Neural crest cell (in vitro differentiated cells): ENCODE measurements around the gene CACNB1. TPM values are rescaled to one million over a fixed set of nuclear protein-coding genes. Genes with fewer than 3 reads are reported as not detected.
A peak's percentile ranks its signal among the peaks of the same experiment; 100 is the strongest.

Source experiments
- DNase-seq: peaks from one replicate; pipeline ENCODE4 v3.0.0; 2021; ENCODE audit warnings: low read depth, mixed read lengths, low spot score
- H3K27ac Mint-ChIP-seq: one replicate; pipeline ENCODE4 v1.8.0; 2021; ENCODE audit warnings: mild to moderate bottlenecking, mixed read lengths; ENCODE audit not compliant: unreplicated experiment
- H3K27me3 Mint-ChIP-seq: 2 replicates; pipeline ENCODE4 v1.8.0; 2021; ENCODE audit warnings: low read depth, mild to moderate bottlenecking, mixed read lengths
- H3K36me3 Mint-ChIP-seq: 2 replicates; pipeline ENCODE4 v1.8.0; 2021; ENCODE audit warnings: low read depth, mild to moderate bottlenecking, mixed read lengths
- H3K4me1 Mint-ChIP-seq: 2 replicates; pipeline ENCODE4 v1.8.0; 2021; ENCODE audit warnings: mixed read lengths
- H3K4me3 Mint-ChIP-seq: one replicate; pipeline ENCODE4 v1.8.0; 2021; ENCODE audit warnings: mild to moderate bottlenecking, mixed read lengths
- H3K9me3 Mint-ChIP-seq: 2 replicates; pipeline ENCODE4 v1.8.0; 2021; ENCODE audit warnings: mixed read lengths
- CTCF ChIP-seq: fragments of 200-600 bp; sonication (generic); conservative IDR thresholded peaks from 2 replicates; pipeline ENCODE4 v1.5.0; 2021; ENCODE audit warnings: antibody characterized with exemption, mild to moderate bottlenecking
- total RNA-seq: library from RNA; stranded (reverse); gene quantifications from 2 replicates; pipeline ENCODE4 v1.2.1, GENCODE V29; 2021

The CACNB1 gene
- total RNA-seq, 1 donor from 2014 or later: 16.2 TPM

- no peak for DNase-seq
- no peak overlapping the region for H3K27ac Mint-ChIP-seq
These were observed 53.0 kb downstream of the CACNB1 start for GRCh38 chr17:39144416-39144840.

GRCh38 chr17:39143552-39144093, 53.8 kb downstream of the CACNB1 start:
- no peak overlapping the region for H3K4me3 Mint-ChIP-seq
- TF ChIP-seq CTCF: no peak
- H3K36me3 Mint-ChIP-seq: no peaks in the 10 kb centered on the region
- DNase-seq: no peak
- no peak overlapping the region for H3K27ac Mint-ChIP-seq
- peaks cover 12% of the 10 kb centered on the region for H3K27me3 Mint-ChIP-seq
- no peaks in the 10 kb centered on the region for H3K9me3 Mint-ChIP-seq
- no peaks in the 10 kb centered on the region for H3K4me1 Mint-ChIP-seq

More at GRCh38 chr17:39144416-39144840, 53.0 kb downstream of the CACNB1 start:
- no peak for TF ChIP-seq CTCF
- Mint-ChIP-seq H3K27me3 (peaks cover 18% of the 10 kb centered on the region), H3K4me1 (no peaks in the 10 kb centered on the region), H3K36me3 (no peaks in the 10 kb centered on the region), H3K4me3 (no peak overlapping the region), H3K9me3 (no peaks in the 10 kb centered on the region)

GRCh38 chr17:39141915-39142664, 55.4 kb downstream of the CACNB1 start:
- no peak for TF ChIP-seq CTCF
- no peaks in the 10 kb centered on the region for H3K9me3 Mint-ChIP-seq
- no peak for DNase-seq

GRCh38 chr17:39141294-39141693, 56.2 kb downstream of the CACNB1 start:
- H3K27me3 Mint-ChIP-seq: no peaks in the 10 kb centered on the region
- DNase-seq: no peak
- H3K9me3 Mint-ChIP-seq: no peaks in the 10 kb centered on the region
- H3K4me1 Mint-ChIP-seq: peaks cover 6% of the 10 kb centered on the region
- no peak for TF ChIP-seq CTCF
- H3K27ac Mint-ChIP-seq: no peak overlapping the region
- no peaks in the 10 kb centered on the region for H3K36me3 Mint-ChIP-seq
- no peak overlapping the region for H3K4me3 Mint-ChIP-seq

More at GRCh38 chr17:39141915-39142664, 55.4 kb downstream of the CACNB1 start:
- no peak overlapping the region for H3K27ac Mint-ChIP-seq
- H3K4me1 Mint-ChIP-seq: peaks cover 3% of the 10 kb centered on the region
- peaks cover 1% of the 10 kb centered on the region for H3K27me3 Mint-ChIP-seq
- H3K4me3 Mint-ChIP-seq: no peak overlapping the region
- no peaks in the 10 kb centered on the region for H3K36me3 Mint-ChIP-seq

GRCh38 chr17:39139561-39139960, 57.9 kb downstream of the CACNB1 start:
- H3K36me3 Mint-ChIP-seq: no peaks in the 10 kb centered on the region
- H3K27ac Mint-ChIP-seq: peak overlapping the region; percentile 6
- H3K27me3 Mint-ChIP-seq: no peaks in the 10 kb centered on the region
- H3K4me1 Mint-ChIP-seq: peaks cover 6% of the 10 kb centered on the region
- TF ChIP-seq CTCF: no peak
- H3K9me3 Mint-ChIP-seq: no peaks in the 10 kb centered on the region
- no peak overlapping the region for H3K4me3 Mint-ChIP-seq
- DNase-seq: no peak
